H1 (cell line): Measurements from ENCODE around the gene FSTL4. TPM values are rescaled to one million over a fixed set of nuclear protein-coding genes. Genes with fewer than 3 reads are reported as not detected.

Experiments
- CTCF ChIA-PET: fragments of 300-600 bp; sonication (Branson Sonifier 250); formaldehyde crosslinking; loops from one replicate; lab custom pipeline; 2021; ENCODE audit not compliant: partially characterized antibody; lab: Charles Lee
- POLR2A ChIA-PET: fragments of 300-600 bp; sonication (Branson Sonifier 250); formaldehyde crosslinking; loops from one replicate; lab custom pipeline; 2021; ENCODE audit warnings: inconsistent platforms; ENCODE audit not compliant: partially characterized antibody; lab: Charles Lee
- DNase-seq, 2 experiments: peaks; one replicate each; pipeline versions ENCODE4 v3.0.0 to v3.0.0-alpha.2; 2010 to 2022; ENCODE audit warnings: low spot score in 2 of 2, low read depth in 1 of 2, mixed read lengths in 1 of 2
- FAIRE-seq: peaks from 2 replicates; lab custom pipeline; 2011; peaks lifted over from hg19 to GRCh38; lab: Jason Lieb, UNC
- H2AFZ ChIP-seq: 2 replicates; pipeline ENCODE4 v1.8.1; 2012; ENCODE audit warnings: low read length, inconsistent platforms
- H2AK5ac ChIP-seq: 2 replicates; pipeline ENCODE4 v1.6.1; 2013; ENCODE audit warnings: low read depth, low read length
- H2BK120ac ChIP-seq: replicated peaks from 2 replicates; pipeline ENCODE3; 2013; ENCODE audit warnings: low read depth, low read length, inconsistent platforms
- H2BK12ac ChIP-seq: 2 replicates; pipeline ENCODE4 v1.6.1; 2013; ENCODE audit warnings: low read depth, low read length
- H2BK15ac ChIP-seq: 2 replicates; pipeline ENCODE4 v1.6.1; 2013; ENCODE audit warnings: low read length
- H2BK20ac ChIP-seq: 2 replicates; pipeline ENCODE4 v1.6.1; 2013; ENCODE audit warnings: low read length
- H2BK5ac ChIP-seq: 2 replicates; pipeline ENCODE4 v1.6.1; 2013; ENCODE audit warnings: low read depth, low read length
- H3K14ac ChIP-seq: 2 replicates; pipeline ENCODE4 v1.6.1; 2013; ENCODE audit warnings: inconsistent platforms; ENCODE audit not compliant: insufficient read length
- H3K18ac ChIP-seq: 2 replicates; pipeline ENCODE4 v1.6.1; 2013; ENCODE audit warnings: low read length; ENCODE audit errors: extremely low read depth
- H3K23ac ChIP-seq: 2 replicates; pipeline ENCODE4 v1.6.1; 2013; ENCODE audit warnings: inconsistent platforms; ENCODE audit not compliant: insufficient read length
- H3K23me2 ChIP-seq: 2 replicates; pipeline ENCODE4 v1.6.1; 2013; ENCODE audit warnings: low read depth, low read length
- H3K27ac ChIP-seq: 2 replicates; pipeline ENCODE4 v1.6.1; 2011; ENCODE audit warnings: low read depth, low read length, inconsistent platforms
- H3K27me3 ChIP-seq, 4 experiments: replicated peaks in 1 of 4; 1 replicate in 1 of 4; 2 replicates in 3 of 4; pipeline versions ENCODE4 v1.6.1 to v1.8.1; 2011 to 2013; ENCODE audit warnings: low read length in 3 of 4, mild to moderate bottlenecking in 3 of 4, inconsistent platforms in 2 of 4, mixed read lengths in 2 of 4, moderate library complexity in 1 of 4; ENCODE audit not compliant: control insufficient read depth in 3 of 4, insufficient read depth in 3 of 4; ENCODE audit errors: extremely low read depth in 1 of 4
- H3K36me3 ChIP-seq, 4 experiments: 2 replicates each; pipeline versions ENCODE4 v1.6.1 to v1.8.1; 2011 to 2013; ENCODE audit warnings: mild to moderate bottlenecking in 4 of 4, low read length in 3 of 4, moderate library complexity in 2 of 4, control low read depth in 1 of 4, inconsistent platforms in 1 of 4; ENCODE audit not compliant: insufficient read depth in 4 of 4, control insufficient read depth in 2 of 4
- H3K4ac ChIP-seq: replicated peaks from 2 replicates; pipeline ENCODE3; 2013; ENCODE audit warnings: low read length, low read depth, mixed read lengths, inconsistent platforms; ENCODE audit not compliant: insufficient read length
- H3K4me1 ChIP-seq, 4 experiments: replicated peaks in 1 of 4; 1 replicate in 1 of 4; 2 replicates in 3 of 4; pipeline versions ENCODE4 v1.6.1 to v1.8.1; 2011 to 2013; ENCODE audit warnings: low read length in 3 of 4, inconsistent platforms in 2 of 4, mixed read lengths in 1 of 4; ENCODE audit not compliant: insufficient read depth in 4 of 4, control insufficient read depth in 3 of 4
- H3K4me2 ChIP-seq, 2 experiments: 2 replicates each; pipeline versions ENCODE4 v1.6.1 to v1.8.1; 2011 to 2013; ENCODE audit warnings: low read depth in 2 of 2, low read length in 2 of 2, control low read depth in 1 of 2, inconsistent platforms in 1 of 2, mild to moderate bottlenecking in 1 of 2; ENCODE audit not compliant: insufficient read depth in 1 of 2
- H3K4me3 ChIP-seq, 4 experiments: fragments of 200-600, 300-600 bp in 1 of 4; sonication (generic), shearing (Covaris generic), sonication (Bioruptor Twin) in 1 of 4; 2 replicates each; pipeline versions ENCODE4 v1.5.1 to v1.8.1; 2011 to 2016; ENCODE audit warnings: low read length in 4 of 4, low read depth in 3 of 4, control low read depth in 2 of 4, inconsistent platforms in 2 of 4, mild to moderate bottlenecking in 2 of 4, mixed read lengths in 1 of 4, moderate library complexity in 1 of 4; ENCODE audit not compliant: insufficient read depth in 2 of 4; ENCODE audit errors: extremely low read depth in 1 of 4
- H3K56ac ChIP-seq: replicated peaks from 2 replicates; pipeline ENCODE3; 2013; ENCODE audit warnings: low read depth, mild to moderate bottlenecking, mixed read lengths, low read length, inconsistent platforms; ENCODE audit not compliant: insufficient read length
- H3K79me1 ChIP-seq: 2 replicates; pipeline ENCODE4 v1.6.1; 2013; ENCODE audit warnings: low read depth, low read length, control low read depth
- H3K79me2 ChIP-seq, 2 experiments: 2 replicates each; pipeline versions ENCODE4 v1.6.1 to v1.8.1; 2012 to 2013; ENCODE audit warnings: low read length in 2 of 2, mild to moderate bottlenecking in 2 of 2, inconsistent platforms in 1 of 2; ENCODE audit not compliant: insufficient read depth in 2 of 2, control insufficient read depth in 1 of 2
- H3K9ac ChIP-seq, 4 experiments: replicated peaks in 1 of 4; 1 replicate in 1 of 4; 2 replicates in 3 of 4; pipeline versions ENCODE4 v1.6.1 to v1.8.1; 2011 to 2013; ENCODE audit warnings: low read depth in 3 of 4, low read length in 3 of 4, control low read depth in 2 of 4, mild to moderate bottlenecking in 2 of 4, moderate library complexity in 2 of 4, inconsistent platforms in 1 of 4; ENCODE audit errors: extremely low read depth in 1 of 4
- H3K9me3 ChIP-seq, 2 experiments: 2 replicates each; pipeline versions ENCODE4 v1.6.1 to v1.8.1; 2012 to 2013; ENCODE audit warnings: mild to moderate bottlenecking in 2 of 2, moderate library complexity in 2 of 2, control low read depth in 1 of 2, inconsistent platforms in 1 of 2, low read depth in 1 of 2, low read length in 1 of 2, mixed read lengths in 1 of 2; ENCODE audit not compliant: insufficient read depth in 2 of 2
- H4K20me1 ChIP-seq, 2 experiments: replicated peaks in 1 of 2; 2 replicates each; pipeline versions ENCODE3 to v1.8.1; 2011 to 2013; ENCODE audit warnings: inconsistent platforms in 2 of 2, low read length in 2 of 2, mild to moderate bottlenecking in 1 of 2; ENCODE audit not compliant: insufficient read depth in 2 of 2, control insufficient read depth in 1 of 2
- H4K5ac ChIP-seq: 2 replicates; pipeline ENCODE4 v1.6.1; 2013; ENCODE audit warnings: low read length, low read depth, mixed read lengths, inconsistent platforms; ENCODE audit not compliant: insufficient read length
- H4K8ac ChIP-seq: 2 replicates; pipeline ENCODE4 v1.8.0; 2013; ENCODE audit warnings: mild to moderate bottlenecking, moderate library complexity, low read length, inconsistent platforms; ENCODE audit not compliant: insufficient read depth; ENCODE audit errors: extremely low read depth
- H4K91ac ChIP-seq: replicated peaks from 2 replicates; pipeline ENCODE3; 2013; ENCODE audit warnings: low read length, mixed read lengths, inconsistent platforms; ENCODE audit not compliant: insufficient read length
- ASH2L ChIP-seq: fragments of 200-600, 300-600 bp; sonication (generic); IDR thresholded peaks from one replicate; pipeline ENCODE4 v1.7.1; 2017; ENCODE audit warnings: low read length
- BCL11A ChIP-seq, 2 experiments: IDR thresholded peaks; one replicate each; pipeline ENCODE4 v1.6.1; 2011; ENCODE audit warnings: low read depth in 2 of 2, low read length in 2 of 2, mild to moderate bottlenecking in 2 of 2
- CEBPB ChIP-seq: IDR thresholded peaks from 2 replicates; pipeline ENCODE4 v1.6.1; 2012; ENCODE audit warnings: low read depth, low read length
- GABPA ChIP-seq: IDR thresholded peaks from 2 replicates; pipeline ENCODE4 v1.6.1; 2011; ENCODE audit warnings: mild to moderate bottlenecking, low read length, moderate library complexity, borderline replicate concordance; ENCODE audit not compliant: insufficient read depth
- GTF2F1 ChIP-seq: IDR thresholded peaks from 2 replicates; pipeline ENCODE4 v1.6.1; 2012; ENCODE audit warnings: low read depth, low read length, improper control_type of control experiment, borderline replicate concordance
- MAX ChIP-seq: IDR thresholded peaks from 2 replicates; pipeline ENCODE4 v1.6.1; 2012; ENCODE audit warnings: inconsistent platforms
- NANOG ChIP-seq: IDR thresholded peaks from 2 replicates; pipeline ENCODE4 v1.6.1; 2011; ENCODE audit warnings: low read length, low read depth, mild to moderate bottlenecking, inconsistent platforms; ENCODE audit not compliant: insufficient read depth, poor library complexity, severe bottlenecking
- NRF1 ChIP-seq: IDR thresholded peaks from 2 replicates; pipeline ENCODE4 v1.6.1; 2011; ENCODE audit warnings: mild to moderate bottlenecking, low read depth, low read length, improper control_type of control experiment
- SAP30 ChIP-seq: fragments of 300-600 bp; sonication (generic); IDR thresholded peaks from 2 replicates; pipeline ENCODE4 v1.7.1; 2012; ENCODE audit warnings: low read length, moderate library complexity, mild to moderate bottlenecking, inconsistent platforms; ENCODE audit not compliant: insufficient read depth, insufficient replicate concordance
- SIRT6 ChIP-seq: IDR thresholded peaks from one replicate; pipeline ENCODE4 v1.7.1; 2012; ENCODE audit warnings: low read length, inconsistent platforms
- SP4 ChIP-seq: IDR thresholded peaks from 2 replicates; pipeline ENCODE4 v1.6.1; 2012; ENCODE audit warnings: low read length, inconsistent platforms
- TAF1 ChIP-seq: IDR thresholded peaks from 2 replicates; pipeline ENCODE4 v1.6.1; 2011; ENCODE audit warnings: mild to moderate bottlenecking, low read depth, low read length
- TCF12 ChIP-seq: IDR thresholded peaks from 2 replicates; pipeline ENCODE4 v1.6.1; 2011; ENCODE audit warnings: low read depth, mild to moderate bottlenecking, low read length
- WGBS, 2 experiments: shearing (Covaris generic) in 1 of 2; methylation state at CpG; one replicate each; pipeline versions ENCODE4 v1.1.6 to v1.1.7; 2013 to 2015; ENCODE audit warnings: low lambda C conversion rate in 2 of 2, mixed read lengths in 2 of 2, inconsistent platforms in 1 of 2, low coverage in 1 of 2, missing lambda C conversion rate in 1 of 2; ENCODE audit not compliant: insufficient replicate concordance in 2 of 2, insufficient coverage in 1 of 2, insufficient read length in 1 of 2; ENCODE audit errors: extremely low coverage in 1 of 2, missing lambda C conversion rate in 1 of 2; 5-methylcytosine and 5-hydroxymethylcytosine counted together
- polyA plus RNA-seq, 7 experiments: library from polyadenylated mRNA; depleted of rRNA in 3 of 7; stranded (reverse) in 5 of 7; unstranded in 2 of 7; fragments of >200 nt in 5 of 7; fragments of 200-250 nt in 2 of 7; gene quantifications; 1 replicate in 5 of 7; 2 replicates in 1 of 7; 4 replicates in 1 of 7; pipeline versions ENCODE4 v1.2.1 to v1.2.3, GENCODE V29; 2011 to 2013; ENCODE audit warnings: missing spikeins in 2 of 7, mixed read lengths in 2 of 7
- total RNA-seq: library from RNA; stranded (reverse); fragmentation: NEBNext Ultra II Directional; extraction: Animal tissue kit (Norgen Biotek cat#: 25700); gene quantifications from 2 replicates; pipeline ENCODE4 v1.2.1, GENCODE V29; 2021
- TF ChIP-seq, protein P1 (sequence below): IDR thresholded peaks from 2 replicates; pipeline ENCODE4 v1.6.1; 2011; ENCODE audit warnings: low read length, improper control_type of control experiment

FSTL4 gene
- total and polyA plus RNA-seq, 2 of the 8 experiments (the other 6 are each of a cell fraction or from before 2014, with no cell fraction given): 3.1 to 4.1 TPM

GRCh38 chr5:133450286-133450685 is 162.1 kb downstream of the FSTL4 start:
- Histone ChIP-seq H3K4me3 (no peak overlapping the region), H3K18ac (no peak overlapping the region), H3K79me1 (no peaks in the 10 kb centered on the region), H3K4me1 (no peaks in the 10 kb centered on the region), H3K14ac (no peak overlapping the region), H3K4me2 (no peak overlapping the region), H4K5ac (no peak overlapping the region), H3K9me3 (no peaks in the 10 kb centered on the region), H2BK20ac (no peak overlapping the region), H2AFZ (no peak overlapping the region), H2BK15ac (no peak overlapping the region), H4K8ac (no peak overlapping the region), H3K36me3 (no peaks in the 10 kb centered on the region), H2BK120ac (no peak overlapping the region), H3K27me3 (no peaks in the 10 kb centered on the region), H4K91ac (no peak overlapping the region), H2BK5ac (no peak overlapping the region), H3K9ac (no peak overlapping the region), H4K20me1 (no peaks in the 10 kb centered on the region), H2BK12ac (no peak overlapping the region), H2AK5ac (no peak overlapping the region), H3K56ac (no peak overlapping the region), H3K4ac (no peak overlapping the region), H3K23ac (no peak overlapping the region), H3K79me2 (no peaks in the 10 kb centered on the region), H3K23me2 (no peaks in the 10 kb centered on the region), H3K27ac (no peak overlapping the region)
- FAIRE-seq: no peak
- ChIA-PET POLR2A (interaction anchor here (1.3 kb wide), 1 partner anchor 11 kb away, joined by 3 read pairs; no protein-coding TSS in a partner anchor), CTCF (interaction anchor here (1.0 to 3.4 kb wide), 8 partner anchors 9 to 135 kb away, joined by 3 to 15 read pairs (median 4); no protein-coding TSS in a partner anchor)
- no peak for DNase-seq
- 89% methylated on average over 8 of the region's 8 CpGs; no CpG with 5 or more reads in 1 of the 2 experiments for WGBS, 2 experiments
- TF ChIP-seq CEBPB: no peak
- no peak for TF ChIP-seq NANOG
- no peak for TF ChIP-seq SIRT6
- no peak for TF ChIP-seq TCF12
- TF ChIP-seq TAF1: no peak
- TF ChIP-seq GTF2F1: no peak
- no peak for TF ChIP-seq ASH2L
- TF ChIP-seq, protein P1, sequence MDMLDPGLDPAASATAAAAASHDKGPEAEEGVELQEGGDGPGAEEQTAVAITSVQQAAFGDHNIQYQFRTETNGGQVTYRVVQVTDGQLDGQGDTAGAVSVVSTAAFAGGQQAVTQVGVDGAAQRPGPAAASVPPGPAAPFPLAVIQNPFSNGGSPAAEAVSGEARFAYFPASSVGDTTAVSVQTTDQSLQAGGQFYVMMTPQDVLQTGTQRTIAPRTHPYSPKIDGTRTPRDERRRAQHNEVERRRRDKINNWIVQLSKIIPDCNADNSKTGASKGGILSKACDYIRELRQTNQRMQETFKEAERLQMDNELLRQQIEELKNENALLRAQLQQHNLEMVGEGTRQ: no peak
- TF ChIP-seq MAX: no peak
- TF ChIP-seq BCL11A (IDR thresholded peaks at IDR 0.05; ENCODE audit: low read depth in 2 of 2, low read length in 2 of 2): no peak
- TF ChIP-seq GABPA: no peak
- TF ChIP-seq NRF1: no peak
- no peak for TF ChIP-seq SAP30
- TF ChIP-seq SP4: no peak
